DOHH2 (cell line): ENCODE data around the gene ZNF224.

Experiments
- H3F3A ChIP-seq: fragments of 200-600 bp; sonication (generic), shearing (Covaris generic); 2 replicates; pipeline ENCODE4 v1.6.0; 2016; ENCODE audit warnings: antibody characterized with exemption, mild to moderate bottlenecking; ENCODE audit not compliant: control insufficient read depth, insufficient read depth
- H3K27ac ChIP-seq: fragments of 200-600 bp; sonication (generic); 2 replicates; pipeline ENCODE4 v1.5.1; 2014; ENCODE audit warnings: low read depth, mild to moderate bottlenecking, low read length, moderate library complexity
- H3K27me3 ChIP-seq: fragments of 200-600 bp; sonication (generic); 2 replicates; pipeline ENCODE4 v1.6.1; 2014; ENCODE audit warnings: mild to moderate bottlenecking, low read length, mixed read lengths; ENCODE audit not compliant: control insufficient read depth
- H3K36me3 ChIP-seq: fragments of 200-600 bp; sonication (generic); 2 replicates; pipeline ENCODE4 v1.6.1; 2014; ENCODE audit warnings: mild to moderate bottlenecking, low read length, moderate library complexity, mixed read lengths; ENCODE audit not compliant: control insufficient read depth
- H3K4me1 ChIP-seq: fragments of 200-600 bp; sonication (generic); 2 replicates; pipeline ENCODE4 v1.6.1; 2014; ENCODE audit warnings: mild to moderate bottlenecking, low read length, mixed read lengths; ENCODE audit not compliant: control insufficient read depth
- H3K4me2 ChIP-seq: fragments of 200-600 bp; sonication (generic); 2 replicates; pipeline ENCODE4 v1.6.0; 2014; ENCODE audit warnings: mild to moderate bottlenecking, low read length, moderate library complexity
- H3K4me3 ChIP-seq: fragments of 200-600 bp; sonication (generic); 2 replicates; pipeline ENCODE4 v1.5.1; 2014; ENCODE audit warnings: mild to moderate bottlenecking, low read length, mixed read lengths
- H3K79me2 ChIP-seq: fragments of 200-600 bp; sonication (generic); 2 replicates; pipeline ENCODE4 v1.6.1; 2014; ENCODE audit warnings: mild to moderate bottlenecking, low read length, mixed read lengths; ENCODE audit not compliant: control insufficient read depth
- H3K9me2 ChIP-seq: fragments of 200-600 bp; sonication (generic); replicated peaks from 2 replicates; pipeline ENCODE4 v1.6.1; 2014; ENCODE audit warnings: mild to moderate bottlenecking, low read length, mixed read lengths; ENCODE audit not compliant: control insufficient read depth
- H3K9me3 ChIP-seq: fragments of 200-600 bp; sonication (generic); 2 replicates; pipeline ENCODE4 v1.6.1; 2014; ENCODE audit warnings: antibody characterized with exemption, low read length, mixed read lengths; ENCODE audit not compliant: control insufficient read depth, insufficient read depth
- H4K20me1 ChIP-seq: fragments of 200-600 bp; sonication (generic); 2 replicates; pipeline ENCODE4 v1.6.0; 2014; ENCODE audit warnings: low read depth, mild to moderate bottlenecking, antibody characterized with exemption, low read length, moderate library complexity; ENCODE audit not compliant: control insufficient read depth, insufficient read depth
- EZH2phosphoT487 ChIP-seq: fragments of 200-600 bp; sonication (generic); IDR thresholded peaks from 2 replicates; pipeline ENCODE4 v1.6.1; 2017; ENCODE audit warnings: borderline replicate concordance, mild to moderate bottlenecking, antibody characterized with exemption, low read length, moderate library complexity, mixed read lengths
- TF ChIP-seq, protein P1 (sequence below): fragments of 200-600 bp; sonication (generic); IDR thresholded peaks from one replicate; pipeline ENCODE4 v1.5.1; 2014; ENCODE audit warnings: antibody characterized with exemption, mild to moderate bottlenecking, low read depth, low read length; ENCODE audit not compliant: poor library complexity, severe bottlenecking

ZNF224 gene

DNA sequence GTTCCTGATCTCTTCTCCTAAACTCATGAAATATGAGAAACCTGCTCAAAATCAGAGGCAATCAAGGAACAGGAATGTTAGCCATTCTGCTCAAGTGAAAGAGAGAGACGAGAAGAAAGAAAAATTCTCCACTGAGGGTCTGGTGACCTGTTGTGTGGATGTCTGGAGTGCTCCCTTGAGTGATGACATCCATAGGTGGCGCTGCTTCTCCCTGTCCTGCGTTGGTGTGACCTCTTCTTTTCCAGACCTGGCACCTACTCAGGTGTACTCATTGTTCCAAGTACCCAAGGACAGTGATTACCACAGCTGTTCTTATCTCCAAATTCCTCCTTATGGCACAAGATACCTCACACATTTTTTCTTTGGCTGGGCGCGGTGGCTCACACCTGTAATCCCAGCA is 38.3 kb upstream of the ZNF224 start:
- H4K20me1 ChIP-seq: no peaks in the 10 kb centered on the region
- H3K79me2 ChIP-seq: no peaks in the 10 kb centered on the region
- peaks cover 17% of the 10 kb centered on the region for H3K9me3 ChIP-seq
- peaks cover 4% of the 10 kb centered on the region for H3K27me3 ChIP-seq
- no peaks in the 10 kb centered on the region for H3F3A ChIP-seq
- no peak overlapping the region for H3K4me2 ChIP-seq
- no peak overlapping the region for H3K4me3 ChIP-seq
- no peaks in the 10 kb centered on the region for H3K9me2 ChIP-seq
- H3K27ac ChIP-seq: no peak overlapping the region
- no peaks in the 10 kb centered on the region for H3K4me1 ChIP-seq
- no peaks in the 10 kb centered on the region for H3K36me3 ChIP-seq
- TF ChIP-seq, protein P1, sequence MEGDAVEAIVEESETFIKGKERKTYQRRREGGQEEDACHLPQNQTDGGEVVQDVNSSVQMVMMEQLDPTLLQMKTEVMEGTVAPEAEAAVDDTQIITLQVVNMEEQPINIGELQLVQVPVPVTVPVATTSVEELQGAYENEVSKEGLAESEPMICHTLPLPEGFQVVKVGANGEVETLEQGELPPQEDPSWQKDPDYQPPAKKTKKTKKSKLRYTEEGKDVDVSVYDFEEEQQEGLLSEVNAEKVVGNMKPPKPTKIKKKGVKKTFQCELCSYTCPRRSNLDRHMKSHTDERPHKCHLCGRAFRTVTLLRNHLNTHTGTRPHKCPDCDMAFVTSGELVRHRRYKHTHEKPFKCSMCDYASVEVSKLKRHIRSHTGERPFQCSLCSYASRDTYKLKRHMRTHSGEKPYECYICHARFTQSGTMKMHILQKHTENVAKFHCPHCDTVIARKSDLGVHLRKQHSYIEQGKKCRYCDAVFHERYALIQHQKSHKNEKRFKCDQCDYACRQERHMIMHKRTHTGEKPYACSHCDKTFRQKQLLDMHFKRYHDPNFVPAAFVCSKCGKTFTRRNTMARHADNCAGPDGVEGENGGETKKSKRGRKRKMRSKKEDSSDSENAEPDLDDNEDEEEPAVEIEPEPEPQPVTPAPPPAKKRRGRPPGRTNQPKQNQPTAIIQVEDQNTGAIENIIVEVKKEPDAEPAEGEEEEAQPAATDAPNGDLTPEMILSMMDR: no peak
- TF ChIP-seq EZH2phosphoT487: no peak

GRCh38 chr19:44059229-44059628 is 34.9 kb upstream of the ZNF224 start:
- no peaks in the 10 kb centered on the region for H3K4me1 ChIP-seq
- H3K4me3 ChIP-seq: no peak overlapping the region
- no peak overlapping the region for H3K27ac ChIP-seq
- no peaks in the 10 kb centered on the region for H3K36me3 ChIP-seq
- no peaks in the 10 kb centered on the region for H4K20me1 ChIP-seq
- peaks cover 10% of the 10 kb centered on the region; the same call in 1 of the 2 replicates for H3K9me3 ChIP-seq
- no peaks in the 10 kb centered on the region for H3K79me2 ChIP-seq
- TF ChIP-seq, protein P1: no peak
- TF ChIP-seq EZH2phosphoT487: no peak
- H3K27me3 ChIP-seq: no peaks in the 10 kb centered on the region
- H3K4me2 ChIP-seq: no peak overlapping the region
- no peaks in the 10 kb centered on the region; the same call in 1 of the 2 replicates for H3K9me2 ChIP-seq
- no peaks in the 10 kb centered on the region for H3F3A ChIP-seq

GRCh38 chr19:44061038-44061437 is 33.1 kb upstream of the ZNF224 start:
- no peaks in the 10 kb centered on the region for H3K4me1 ChIP-seq
- no peaks in the 10 kb centered on the region for H3K27me3 ChIP-seq
- H3K27ac ChIP-seq: no peak overlapping the region
- H3K9me3 ChIP-seq: peaks cover 5% of the 10 kb centered on the region; the same call in 1 of the 2 replicates
- no peaks in the 10 kb centered on the region; the same call in 1 of the 2 replicates for H3K9me2 ChIP-seq
- H3K36me3 ChIP-seq: no peaks in the 10 kb centered on the region
- H3K4me2 ChIP-seq: no peak overlapping the region
- no peaks in the 10 kb centered on the region for H4K20me1 ChIP-seq
- no peak for TF ChIP-seq EZH2phosphoT487
- TF ChIP-seq, protein P1: no peak
- H3K79me2 ChIP-seq: no peaks in the 10 kb centered on the region
- H3F3A ChIP-seq: no peaks in the 10 kb centered on the region
- H3K4me3 ChIP-seq: no peak overlapping the region
